B cell (primary cell): ENCODE data around the gene AXDND1. TPM values are rescaled to one million over a fixed set of nuclear protein-coding genes. Genes with fewer than 3 reads are reported as not detected.

ENCODE experiments used
- ATAC-seq: fragments of 200-7000 bp; cut with Tn5 transposase; one replicate; pipeline ENCODE4 v1.10.0; 2021; ENCODE audit warnings: low read depth, mild to moderate bottlenecking, moderate number of reproducible peaks, moderate library complexity
- CTCF ChIA-PET: fragments of 350-600 bp; sonication (Branson Sonifier 250); formaldehyde crosslinking; loops from one replicate; lab custom pipeline; 2021; ENCODE audit warnings: antibody characterized with exemption, inconsistent platforms; lab: Charles Lee
- POLR2A ChIA-PET: fragments of 350-600 bp; sonication (Branson Sonifier 250); formaldehyde crosslinking; loops from one replicate; lab custom pipeline; 2021; ENCODE audit warnings: antibody characterized with exemption; lab: Charles Lee
- DNase-seq: peaks from one replicate; pipeline ENCODE4 v3.0.0; 2013
- H2AFZ ChIP-seq: 2 replicates; pipeline ENCODE4 v1.6.1; 2012; ENCODE audit warnings: mild to moderate bottlenecking, low read depth, low read length; ENCODE audit not compliant: insufficient read depth, poor library complexity, severe bottlenecking
- H3K27ac ChIP-seq, 2 donors: 1 replicate in 1 of 2; 2 replicates in 1 of 2; pipeline ENCODE4 v1.5.1; 2012 to 2013; ENCODE audit warnings: low read length in 2 of 2, mild to moderate bottlenecking in 2 of 2, moderate library complexity in 1 of 2
- H3K27me3 ChIP-seq, 4 experiments: fragments of 200-600 bp in 1 of 4; sonication (generic) in 1 of 4; replicated peaks in 1 of 4; 1 replicate in 2 of 4; 2 replicates in 2 of 4; pipeline versions ENCODE4 v1.6.1 to v1.7.0; 2013 to 2016; ENCODE audit warnings: low read length in 3 of 4, mild to moderate bottlenecking in 2 of 4, mixed read lengths in 1 of 4, moderate library complexity in 1 of 4; ENCODE audit not compliant: insufficient read depth in 4 of 4, control insufficient read depth in 3 of 4; ENCODE audit errors: control extremely low read depth in 1 of 4
- H3K36me3 ChIP-seq, 2 experiments: replicated peaks in 1 of 2; 1 replicate in 1 of 2; 2 replicates in 1 of 2; pipeline versions ENCODE4 v1.6.1 to v1.7.1; 2013; ENCODE audit warnings: low read length in 1 of 2; ENCODE audit not compliant: insufficient read depth in 2 of 2, control insufficient read depth in 1 of 2; ENCODE audit errors: control extremely low read depth in 1 of 2, extremely low read depth in 1 of 2
- H3K4me1 ChIP-seq, 2 donors: fragments of 200-600 bp in 1 of 2; sonication (generic) in 1 of 2; 1 replicate in 1 of 2; 2 replicates in 1 of 2; pipeline versions ENCODE4 v1.5.1 to v1.6.1; 2013 to 2017; ENCODE audit warnings: low read length in 2 of 2; ENCODE audit not compliant: control insufficient read depth in 2 of 2, insufficient read depth in 2 of 2
- H3K4me2 ChIP-seq: replicated peaks from 2 replicates; pipeline ENCODE3; 2012; ENCODE audit warnings: mild to moderate bottlenecking, low read depth, low read length; ENCODE audit not compliant: poor library complexity, severe bottlenecking
- H3K4me3 ChIP-seq, 5 experiments: fragments of 200-600 bp in 1 of 5; sonication (generic) in 1 of 5; 1 replicate in 3 of 5; 2 replicates in 2 of 5; pipeline versions ENCODE4 v1.5.1 to v1.7.0; 2011 to 2016; ENCODE audit warnings: low read length in 4 of 5, mild to moderate bottlenecking in 4 of 5, low read depth in 2 of 5, control low read depth in 1 of 5, moderate library complexity in 1 of 5; ENCODE audit not compliant: insufficient read depth in 1 of 5; ENCODE audit errors: control extremely low read depth in 1 of 5, extremely low read depth in 1 of 5
- H3K79me2 ChIP-seq: fragments of 200-600 bp; sonication (generic); one replicate; pipeline ENCODE4 v1.6.0; 2016; ENCODE audit warnings: low read length; ENCODE audit not compliant: control insufficient read depth, insufficient read depth
- H3K9ac ChIP-seq: fragments of 200-600 bp; sonication (generic); 2 replicates; pipeline ENCODE4 v1.6.1; 2017; ENCODE audit warnings: mild to moderate bottlenecking, low read length, moderate library complexity
- H3K9me3 ChIP-seq, 3 donors: one replicate each; pipeline versions ENCODE4 v1.6.1 to v1.7.1; 2013; ENCODE audit warnings: low read length in 2 of 3; ENCODE audit not compliant: control insufficient read depth in 2 of 3, insufficient read depth in 1 of 3; ENCODE audit errors: control extremely low read depth in 1 of 3
- H4K20me1 ChIP-seq: 2 replicates; pipeline ENCODE4 v1.6.0; 2012; ENCODE audit warnings: mild to moderate bottlenecking, low read length; ENCODE audit not compliant: insufficient read depth, control insufficient read depth, poor library complexity, severe bottlenecking
- H3K27ac Mint-ChIP-seq: one replicate; pipeline ENCODE4 v1.8.0; 2021; ENCODE audit warnings: mixed read lengths
- H3K27me3 Mint-ChIP-seq: one replicate; pipeline ENCODE4 v1.8.0; 2021; ENCODE audit warnings: mixed read lengths
- H3K4me1 Mint-ChIP-seq: one replicate; pipeline ENCODE4 v1.8.0; 2021; ENCODE audit warnings: mixed read lengths
- H3K4me3 Mint-ChIP-seq: one replicate; pipeline ENCODE4 v1.8.0; 2021; ENCODE audit warnings: mixed read lengths
- H3K9me3 Mint-ChIP-seq: one replicate; pipeline ENCODE4 v1.8.0; 2022; ENCODE audit warnings: mixed read lengths; ENCODE audit not compliant: insufficient read depth
- EZH2 ChIP-seq: IDR thresholded peaks from 2 replicates; pipeline ENCODE4 v1.6.1; 2012; ENCODE audit warnings: borderline replicate concordance, low read depth, mild to moderate bottlenecking, moderate library complexity, low read length; ENCODE audit not compliant: insufficient read depth, poor library complexity, severe bottlenecking
- WGBS: methylation state at CpG from one replicate; pipeline ENCODE4 v1.1.5; 2013; ENCODE audit warnings: missing lambda C conversion rate; ENCODE audit not compliant: insufficient coverage; 5-methylcytosine and 5-hydroxymethylcytosine counted together
- intact Hi-C: fragments of 100-400 bp; cut with micrococcal nuclease; formaldehyde crosslinking; loops from one replicate; pipeline ENCODE4 v1.10.0; 2022
- polyA plus RNA-seq: library from polyadenylated mRNA; depleted of rRNA; stranded (reverse); fragments of >200 nt; gene quantifications from 2 replicates; pipeline ENCODE4 v1.2.3, GENCODE V29; 2012
- total RNA-seq, 2 donors: library from RNA; stranded (reverse); fragments of 120-200 nt in 1 of 2; gene quantifications; 1 replicate in 1 of 2; 2 replicates in 1 of 2; pipeline versions ENCODE4 v1.2.3 to v1.2.4, GENCODE V29; 2013 to 2022
- TF ChIP-seq, protein P1 (sequence below): fragments of 200-600 bp; IDR thresholded peaks from one replicate; pipeline ENCODE4 v1.8.0; 2022; ENCODE audit warnings: antibody characterized with exemption, mild to moderate bottlenecking

AXDND1 gene
- total and polyA plus RNA-seq, 2 donors (not counting 1 experiment from before 2014, with no cell fraction given): 0.40 to 1.1 TPM

DNA sequence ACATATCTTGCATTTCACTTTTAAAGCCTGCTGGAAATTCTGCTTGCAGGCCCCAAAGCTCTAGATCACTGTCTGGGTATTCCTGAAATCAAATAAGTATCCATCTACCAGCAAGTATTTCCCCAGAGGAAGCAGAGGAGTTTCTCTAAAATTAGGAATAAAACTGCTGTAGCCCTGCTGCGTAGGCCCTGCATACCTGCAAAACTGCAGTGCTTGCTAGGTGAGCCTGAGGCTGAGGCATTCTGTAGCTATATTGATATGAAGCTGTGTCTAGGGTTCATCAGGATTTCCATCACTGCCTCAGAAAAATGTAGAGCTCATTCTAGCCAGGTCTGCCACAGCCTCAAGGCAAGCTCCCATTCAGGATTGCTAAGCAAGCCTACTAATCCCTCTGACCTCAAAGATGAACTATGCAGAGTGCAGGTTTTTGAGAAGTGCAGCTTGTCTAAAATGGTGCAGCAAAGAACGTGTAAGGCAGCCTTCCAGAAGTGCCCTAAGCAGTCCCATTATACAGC, 181.3 kb downstream of the AXDND1 start:
- no peak overlapping the region for H3K4me3 Mint-ChIP-seq
- intact Hi-C loops: no loop called here
- no peaks in the 10 kb centered on the region for H3K4me1 ChIP-seq
- H3K27ac ChIP-seq: no peak overlapping the region
- H3K4me2 ChIP-seq: no peak overlapping the region
- peaks cover 0 to 2% (median 0%) of the 10 kb centered on the region in 4 experiments for H3K27me3 ChIP-seq
- H3K79me2 ChIP-seq: no peaks in the 10 kb centered on the region
- peaks cover 13% of the 10 kb centered on the region for H3K27me3 Mint-ChIP-seq
- H3K4me1 Mint-ChIP-seq: no peaks in the 10 kb centered on the region
- H3K27ac Mint-ChIP-seq: no peak overlapping the region
- H4K20me1 ChIP-seq: no peaks in the 10 kb centered on the region
- DNase-seq (no peak), ATAC-seq (no peak)
- no peak overlapping the region for H2AFZ ChIP-seq
- no peaks in the 10 kb centered on the region for H3K36me3 ChIP-seq
- no peaks in the 10 kb centered on the region for H3K9me3 ChIP-seq
- no peak overlapping the region for H3K9ac ChIP-seq
- TF ChIP-seq, protein P1, sequence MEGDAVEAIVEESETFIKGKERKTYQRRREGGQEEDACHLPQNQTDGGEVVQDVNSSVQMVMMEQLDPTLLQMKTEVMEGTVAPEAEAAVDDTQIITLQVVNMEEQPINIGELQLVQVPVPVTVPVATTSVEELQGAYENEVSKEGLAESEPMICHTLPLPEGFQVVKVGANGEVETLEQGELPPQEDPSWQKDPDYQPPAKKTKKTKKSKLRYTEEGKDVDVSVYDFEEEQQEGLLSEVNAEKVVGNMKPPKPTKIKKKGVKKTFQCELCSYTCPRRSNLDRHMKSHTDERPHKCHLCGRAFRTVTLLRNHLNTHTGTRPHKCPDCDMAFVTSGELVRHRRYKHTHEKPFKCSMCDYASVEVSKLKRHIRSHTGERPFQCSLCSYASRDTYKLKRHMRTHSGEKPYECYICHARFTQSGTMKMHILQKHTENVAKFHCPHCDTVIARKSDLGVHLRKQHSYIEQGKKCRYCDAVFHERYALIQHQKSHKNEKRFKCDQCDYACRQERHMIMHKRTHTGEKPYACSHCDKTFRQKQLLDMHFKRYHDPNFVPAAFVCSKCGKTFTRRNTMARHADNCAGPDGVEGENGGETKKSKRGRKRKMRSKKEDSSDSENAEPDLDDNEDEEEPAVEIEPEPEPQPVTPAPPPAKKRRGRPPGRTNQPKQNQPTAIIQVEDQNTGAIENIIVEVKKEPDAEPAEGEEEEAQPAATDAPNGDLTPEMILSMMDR: no peak
- no peak for TF ChIP-seq EZH2
- POLR2A ChIA-PET: no interaction called here
- no peaks in the 10 kb centered on the region for H3K9me3 Mint-ChIP-seq
- CTCF ChIA-PET: no interaction called here
- 56% methylated on average over 1 of the region's 2 CpGs for WGBS
- no peak overlapping the region for H3K4me3 ChIP-seq

DNA sequence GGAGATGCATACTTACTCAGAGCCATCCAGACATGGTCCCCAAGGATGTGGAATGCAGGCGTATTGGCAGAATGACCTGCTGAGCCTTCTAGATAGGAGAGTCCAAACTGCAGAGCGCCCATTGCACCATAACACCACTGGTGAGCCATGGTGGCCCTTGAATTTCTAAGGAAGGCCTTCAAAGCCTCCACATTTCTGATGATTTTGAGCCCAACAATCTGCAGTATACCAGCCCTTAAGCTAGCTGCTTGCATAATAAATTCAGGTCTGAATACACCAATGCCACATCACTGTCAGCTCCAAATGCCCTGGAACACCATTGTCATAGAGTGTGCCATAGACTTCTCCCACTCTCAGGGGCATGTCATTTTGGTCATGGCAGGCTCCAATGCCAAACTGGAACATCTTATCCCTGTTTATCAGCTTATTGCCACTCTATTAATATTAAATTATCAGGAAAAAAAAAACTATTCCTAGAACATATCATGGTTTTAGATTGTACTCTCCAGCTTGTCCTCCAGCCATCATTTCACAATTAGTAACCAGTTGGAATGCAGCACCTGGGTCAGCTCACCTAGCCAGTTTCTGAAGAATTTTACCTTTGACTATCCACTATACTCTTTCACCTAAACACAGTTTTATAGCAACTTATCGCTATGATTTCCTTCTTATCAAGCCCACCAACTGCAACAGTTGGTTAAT, 183.0 kb downstream of the AXDND1 start:
- DNase-seq: no peak
- ChIA-PET CTCF (no interaction called here), POLR2A (no interaction called here)
- no peak overlapping the region for H2AFZ ChIP-seq
- H3K27me3 ChIP-seq: peaks cover 0 to 2% (median 0%) of the 10 kb centered on the region in 4 experiments
- H3K9ac ChIP-seq: no peak overlapping the region
- ATAC-seq: no peak
- H3K27me3 Mint-ChIP-seq: peaks cover 7% of the 10 kb centered on the region
- no peaks in the 10 kb centered on the region for H3K79me2 ChIP-seq
- H3K4me3 Mint-ChIP-seq: no peak overlapping the region
- no peaks in the 10 kb centered on the region for H3K36me3 ChIP-seq
- no peaks in the 10 kb centered on the region for H3K4me1 ChIP-seq
- no peak overlapping the region for H3K4me2 ChIP-seq
- intact Hi-C loops: no loop called here
- H4K20me1 ChIP-seq: no peaks in the 10 kb centered on the region
- no peaks in the 10 kb centered on the region for H3K9me3 Mint-ChIP-seq
- no peak overlapping the region for H3K4me3 ChIP-seq
- H3K4me1 Mint-ChIP-seq: no peaks in the 10 kb centered on the region
- H3K9me3 ChIP-seq: no peaks in the 10 kb centered on the region
- no peak overlapping the region for H3K27ac Mint-ChIP-seq
- no peak overlapping the region for H3K27ac ChIP-seq
- no peak for TF ChIP-seq EZH2
- TF ChIP-seq, protein P1: no peak
- WGBS: 67% methylated on average over 3 of the region's 3 CpGs
